MCF 10A (cell line): ENCODE results near the gene FSCN2. TPM values are rescaled to one million over a fixed set of nuclear protein-coding genes. Genes with fewer than 3 reads are reported as not detected.

Source experiments
- BruUV-seq: library from RNA; stranded (reverse); fragments of 400-500 nt; replicated peaks from 2 replicates; lab custom pipeline; 2021; lab: Mats Ljungman, UMichigan
- CTCF ChIA-PET: fragments of 300-600 bp; sonication (Branson Sonifier 250); formaldehyde crosslinking; extraction: SDS; loops from one replicate; lab custom pipeline; 2021; ENCODE audit warnings: antibody characterized with exemption, inconsistent platforms; lab: Yijun Ruan, JAX
- POLR2A ChIA-PET: fragments of 300-600, 350-650 bp; sonication (Branson Sonifier 250); formaldehyde crosslinking; extraction: SDS; loops from one replicate; lab custom pipeline; 2020; ENCODE audit warnings: antibody characterized with exemption, inconsistent platforms; lab: Yijun Ruan, JAX
- DNase-seq: peaks from one replicate; pipeline ENCODE4 v3.0.0-alpha.2; 2018; ENCODE audit not compliant: unreplicated experiment
- H3K27ac Mint-ChIP-seq: one replicate; pipeline ENCODE4 v1.8.0; 2022; ENCODE audit warnings: mild to moderate bottlenecking, low read depth, mixed read lengths; ENCODE audit not compliant: unreplicated experiment
- H3K27me3 Mint-ChIP-seq: one replicate; pipeline ENCODE4 v1.8.0; 2022; ENCODE audit warnings: mixed read lengths; ENCODE audit not compliant: insufficient read depth, unreplicated experiment
- H3K36me3 Mint-ChIP-seq: one replicate; pipeline ENCODE4 v1.8.0; 2022; ENCODE audit warnings: mild to moderate bottlenecking, moderate library complexity, mixed read lengths; ENCODE audit not compliant: insufficient read depth, unreplicated experiment
- H3K4me1 Mint-ChIP-seq: one replicate; pipeline ENCODE4 v1.8.0; 2022; ENCODE audit warnings: mixed read lengths; ENCODE audit not compliant: insufficient read depth, unreplicated experiment
- H3K4me3 Mint-ChIP-seq: one replicate; pipeline ENCODE4 v1.8.0; 2022; ENCODE audit warnings: mild to moderate bottlenecking, moderate library complexity, mixed read lengths; ENCODE audit not compliant: unreplicated experiment
- H3K9me3 Mint-ChIP-seq: one replicate; pipeline ENCODE4 v1.8.0; 2022; ENCODE audit warnings: mixed read lengths; ENCODE audit not compliant: unreplicated experiment
- intact Hi-C: fragments of 100-400 bp; cut with micrococcal nuclease; formaldehyde crosslinking; loops from 2 replicates; pipeline ENCODE4 v1.14.1; 2022
- total RNA-seq: library from RNA; stranded (reverse); gene quantifications from 2 replicates; pipeline ENCODE4 v1.2.3, GENCODE V29; 2022
- TF ChIP-seq, protein P1 (sequence below): fragments of 200-600 bp; IDR thresholded peaks from one replicate; pipeline ENCODE4 v1.8.0; 2022; ENCODE audit warnings: antibody characterized with exemption, mild to moderate bottlenecking; ENCODE audit not compliant: unreplicated experiment

The FSCN2 gene
- total RNA-seq, 1 experiment from 2014 or later: not detected

DNA sequence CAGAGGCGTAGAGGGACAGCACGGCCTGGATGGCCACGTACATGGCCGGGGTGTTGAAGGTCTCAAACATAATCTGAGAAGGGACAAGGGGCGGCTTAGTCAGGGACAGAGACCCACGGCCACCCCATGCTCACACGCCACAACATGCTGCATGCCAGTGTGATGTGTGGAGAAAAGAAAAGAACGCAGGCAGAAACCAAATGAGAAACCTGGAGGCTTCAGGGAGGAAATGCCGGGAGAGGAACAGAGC is 16.7 kb upstream of the FSCN2 start:
- CTCF ChIA-PET: interaction anchor here (0.9 kb wide), 1 partner anchor 91 kb away, joined by 3 read pairs; no protein-coding TSS in a partner anchor
- intact Hi-C loops: no loop called here
- Mint-ChIP-seq H3K36me3 (peaks cover 67% of the 10 kb centered on the region), H3K27me3 (no peaks in the 10 kb centered on the region), H3K27ac (peak overlapping the region; percentile 91), H3K4me3 (peak overlapping the region; percentile 92), H3K4me1 (peaks cover 25% of the 10 kb centered on the region), H3K9me3 (no peaks in the 10 kb centered on the region)
- BruUV-seq: no TSS peak
- DNase-seq: no peak
- TF ChIP-seq, protein P1, sequence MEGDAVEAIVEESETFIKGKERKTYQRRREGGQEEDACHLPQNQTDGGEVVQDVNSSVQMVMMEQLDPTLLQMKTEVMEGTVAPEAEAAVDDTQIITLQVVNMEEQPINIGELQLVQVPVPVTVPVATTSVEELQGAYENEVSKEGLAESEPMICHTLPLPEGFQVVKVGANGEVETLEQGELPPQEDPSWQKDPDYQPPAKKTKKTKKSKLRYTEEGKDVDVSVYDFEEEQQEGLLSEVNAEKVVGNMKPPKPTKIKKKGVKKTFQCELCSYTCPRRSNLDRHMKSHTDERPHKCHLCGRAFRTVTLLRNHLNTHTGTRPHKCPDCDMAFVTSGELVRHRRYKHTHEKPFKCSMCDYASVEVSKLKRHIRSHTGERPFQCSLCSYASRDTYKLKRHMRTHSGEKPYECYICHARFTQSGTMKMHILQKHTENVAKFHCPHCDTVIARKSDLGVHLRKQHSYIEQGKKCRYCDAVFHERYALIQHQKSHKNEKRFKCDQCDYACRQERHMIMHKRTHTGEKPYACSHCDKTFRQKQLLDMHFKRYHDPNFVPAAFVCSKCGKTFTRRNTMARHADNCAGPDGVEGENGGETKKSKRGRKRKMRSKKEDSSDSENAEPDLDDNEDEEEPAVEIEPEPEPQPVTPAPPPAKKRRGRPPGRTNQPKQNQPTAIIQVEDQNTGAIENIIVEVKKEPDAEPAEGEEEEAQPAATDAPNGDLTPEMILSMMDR: no peak
- POLR2A ChIA-PET: interaction anchor here (0.6 to 9.4 kb wide), 9 partner anchors 23 to 272 kb away, joined by 3 to 169 read pairs (median 4); partner anchors contain the start of genes BAHCC1, FAAP100 and HGS

DNA sequence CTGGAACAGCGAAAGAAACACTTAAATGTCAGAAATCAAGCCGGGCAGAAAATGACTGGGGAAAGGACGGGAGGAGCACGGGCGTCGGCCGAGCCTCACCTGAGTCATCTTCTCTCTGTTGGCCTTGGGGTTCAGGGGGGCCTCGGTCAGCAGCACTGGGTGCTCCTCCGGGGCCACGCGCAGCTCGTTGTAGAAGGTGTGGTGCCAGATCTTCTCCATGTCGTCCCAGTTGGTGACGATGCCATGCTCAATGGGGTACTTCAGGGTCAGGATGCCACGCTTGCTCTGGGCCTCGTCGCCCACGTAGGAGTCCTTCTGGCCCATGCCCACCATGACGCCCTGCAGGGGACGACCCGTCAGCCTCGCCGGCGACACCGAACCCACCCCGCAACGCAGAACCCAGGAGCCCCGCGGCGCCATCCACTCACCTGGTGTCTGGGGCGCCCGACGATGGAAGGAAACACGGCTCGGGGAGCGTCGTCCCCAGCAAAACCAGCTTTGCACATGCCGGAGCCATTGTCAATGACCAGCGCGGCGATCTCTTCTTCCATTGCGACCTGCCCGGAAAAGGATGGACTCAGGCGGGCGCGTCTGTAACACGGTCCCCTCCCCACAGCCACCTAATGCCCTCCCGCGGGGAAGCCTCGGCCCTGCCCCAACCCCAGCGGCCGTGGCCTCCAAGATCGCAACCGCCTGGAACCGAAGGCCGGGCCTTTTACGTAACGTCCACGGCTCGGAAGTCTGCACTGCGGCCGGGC is 16.2 kb upstream of the FSCN2 start:
- TSS peak; percentile 62 for BruUV-seq
- peaks cover 25% of the 10 kb centered on the region for H3K4me1 Mint-ChIP-seq
- ChIA-PET CTCF (interaction anchor here (0.8 kb wide), 1 partner anchor 39 kb away, joined by 3 read pairs; no protein-coding TSS in a partner anchor), POLR2A (interaction anchor here (0.6 to 9.4 kb wide), 12 partner anchors 40 to 417 kb away, joined by 3 to 169 read pairs (median 3); partner anchors contain the start of genes BAHCC1, FAAP100, NDUFAF8 and NPB)
- no peak for DNase-seq
- H3K27me3 Mint-ChIP-seq: no peaks in the 10 kb centered on the region
- peak overlapping the region; percentile 91 for H3K27ac Mint-ChIP-seq
- H3K36me3 Mint-ChIP-seq: peaks cover 62% of the 10 kb centered on the region
- H3K4me3 Mint-ChIP-seq: peak overlapping the region; percentile 92
- H3K9me3 Mint-ChIP-seq: no peaks in the 10 kb centered on the region
- TF ChIP-seq, protein P1: no peak
- intact Hi-C loops: loop anchor here (2.0 kb wide), 1 partner anchor 89 kb away; no protein-coding TSS in a partner anchor

DNA sequence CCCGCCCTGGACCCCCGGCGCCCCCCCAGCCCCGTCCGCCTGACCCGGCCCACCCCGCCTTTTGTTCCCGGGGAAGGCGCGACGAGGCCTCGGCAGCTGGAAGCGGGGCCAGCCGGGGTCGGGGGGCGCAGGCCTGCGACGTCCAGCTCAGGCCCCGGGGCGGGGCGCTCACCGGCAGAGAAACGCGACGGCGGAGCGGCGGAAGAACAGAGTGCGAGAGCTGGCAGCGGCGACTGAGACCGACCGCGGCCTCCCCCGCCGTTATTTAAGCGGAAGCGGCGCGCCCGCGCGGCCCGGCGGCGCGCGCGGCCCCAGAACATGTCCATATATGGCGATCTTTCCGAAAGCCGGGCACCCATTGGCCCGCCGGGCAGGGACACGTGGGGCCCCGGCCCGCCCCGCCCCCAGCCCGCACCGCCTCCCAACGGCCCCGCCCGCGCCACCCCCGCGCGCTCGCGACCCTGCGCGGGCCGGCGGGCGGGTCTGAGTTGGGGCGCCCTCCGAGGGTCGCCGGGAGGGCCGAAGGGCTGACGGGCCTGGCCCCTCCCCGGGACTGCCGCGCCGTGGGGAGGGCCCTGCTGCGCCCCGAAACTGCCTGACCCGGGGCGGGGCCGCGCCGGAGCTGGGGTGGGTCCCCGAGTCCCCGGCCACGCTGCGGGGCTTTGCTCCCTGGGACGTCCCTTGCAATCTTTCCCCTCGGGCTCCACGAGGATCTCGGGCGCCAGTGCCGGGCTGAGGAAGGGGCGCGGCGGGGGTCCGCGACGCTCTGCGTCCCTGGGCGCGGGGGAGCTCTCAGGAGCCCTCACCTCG is 15.4 kb upstream of the FSCN2 start, which contains the start of gene ACTG1:
Gene ACTG1, minus strand, starts transcription at position 238 of the 810 bp plus-strand sequence. CDS start 445 bp downstream, outside the sequence.
- Mint-ChIP-seq H3K36me3 (peaks cover 58% of the 10 kb centered on the region), H3K4me3 (peak within 1 kb of the TSS; percentile 92), H3K4me1 (peaks cover 25% of the 10 kb centered on the region), H3K27ac (peak within 1 kb of the TSS; percentile 91), H3K27me3 (no peaks in the 10 kb centered on the region), H3K9me3 (no peaks in the 10 kb centered on the region)
- no TSS peak for BruUV-seq
- ChIA-PET CTCF (interaction anchor here (0.8 kb wide), 1 partner anchor 38 kb away, joined by 3 read pairs; no protein-coding TSS in a partner anchor), POLR2A (interaction anchor here (0.6 to 9.4 kb wide), 16 partner anchors 39 to 418 kb away, joined by 3 to 169 read pairs (median 4); partner anchors contain the start of genes BAHCC1, FAAP100, NDUFAF8 and NPB)
- intact Hi-C loops: loop anchor here (2.0 kb wide), 1 partner anchor 88 kb away; no protein-coding TSS in a partner anchor
- peak; percentile 92 for DNase-seq
- TF ChIP-seq, protein P1: no peak
